PFSK-1 (cell line): Measurements from ENCODE around the gene USP35.

Experiments
- FOXP2 ChIP-seq: optimal IDR thresholded peaks from 2 replicates; pipeline ENCODE3; 2011; ENCODE audit warnings: borderline replicate concordance, control low read depth, inconsistent platforms; ENCODE audit not compliant: insufficient read depth; ENCODE audit errors: extremely low read length, extremely low read depth
- POLR2AphosphoS5 ChIP-seq: IDR thresholded peaks from 2 replicates; pipeline ENCODE4 v1.6.1; 2012; ENCODE audit warnings: low read depth, mild to moderate bottlenecking, control low read depth, low read length, moderate library complexity
- SIN3A ChIP-seq: IDR thresholded peaks from 2 replicates; pipeline ENCODE4 v1.6.1; 2012; ENCODE audit warnings: mild to moderate bottlenecking, low read length, moderate library complexity, borderline replicate concordance; ENCODE audit not compliant: insufficient read depth
- TAF1 ChIP-seq: IDR thresholded peaks from 2 replicates; pipeline ENCODE4 v1.6.1; 2012; ENCODE audit warnings: low read length, control low read depth, borderline replicate concordance; ENCODE audit not compliant: insufficient read depth
- TF ChIP-seq, protein P1 (sequence below), 2 experiments: IDR thresholded peaks; 2 replicates each; pipeline versions ENCODE4 v1.6.1 to v1.8.0; 2011 to 2012; ENCODE audit warnings: low read depth in 2 of 2, low read length in 2 of 2, control low read depth in 1 of 2, inconsistent platforms in 1 of 2, mild to moderate bottlenecking in 1 of 2, moderate library complexity in 1 of 2; ENCODE audit not compliant: insufficient read depth in 1 of 2

Gene USP35

DNA sequence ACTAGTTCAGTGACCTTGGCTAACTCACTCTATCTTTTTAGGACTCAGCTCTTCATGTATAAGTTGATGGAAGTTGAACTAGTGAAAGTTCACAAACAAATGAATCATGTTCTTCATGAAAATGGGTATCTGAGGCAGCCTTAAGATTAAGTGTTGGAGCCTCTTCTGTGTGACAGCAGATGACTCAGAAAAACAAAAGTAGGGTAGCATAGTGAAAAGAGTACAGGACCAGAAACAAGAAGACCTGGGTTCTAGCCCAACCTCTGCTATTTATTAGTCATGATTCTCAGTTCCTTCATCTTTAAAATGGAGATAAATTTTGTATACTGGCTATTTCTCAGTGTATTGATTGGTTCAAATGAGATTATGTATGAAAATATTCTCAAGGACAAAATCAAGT is 60.2 kb downstream of the USP35 start:
- TF ChIP-seq, protein P1, sequence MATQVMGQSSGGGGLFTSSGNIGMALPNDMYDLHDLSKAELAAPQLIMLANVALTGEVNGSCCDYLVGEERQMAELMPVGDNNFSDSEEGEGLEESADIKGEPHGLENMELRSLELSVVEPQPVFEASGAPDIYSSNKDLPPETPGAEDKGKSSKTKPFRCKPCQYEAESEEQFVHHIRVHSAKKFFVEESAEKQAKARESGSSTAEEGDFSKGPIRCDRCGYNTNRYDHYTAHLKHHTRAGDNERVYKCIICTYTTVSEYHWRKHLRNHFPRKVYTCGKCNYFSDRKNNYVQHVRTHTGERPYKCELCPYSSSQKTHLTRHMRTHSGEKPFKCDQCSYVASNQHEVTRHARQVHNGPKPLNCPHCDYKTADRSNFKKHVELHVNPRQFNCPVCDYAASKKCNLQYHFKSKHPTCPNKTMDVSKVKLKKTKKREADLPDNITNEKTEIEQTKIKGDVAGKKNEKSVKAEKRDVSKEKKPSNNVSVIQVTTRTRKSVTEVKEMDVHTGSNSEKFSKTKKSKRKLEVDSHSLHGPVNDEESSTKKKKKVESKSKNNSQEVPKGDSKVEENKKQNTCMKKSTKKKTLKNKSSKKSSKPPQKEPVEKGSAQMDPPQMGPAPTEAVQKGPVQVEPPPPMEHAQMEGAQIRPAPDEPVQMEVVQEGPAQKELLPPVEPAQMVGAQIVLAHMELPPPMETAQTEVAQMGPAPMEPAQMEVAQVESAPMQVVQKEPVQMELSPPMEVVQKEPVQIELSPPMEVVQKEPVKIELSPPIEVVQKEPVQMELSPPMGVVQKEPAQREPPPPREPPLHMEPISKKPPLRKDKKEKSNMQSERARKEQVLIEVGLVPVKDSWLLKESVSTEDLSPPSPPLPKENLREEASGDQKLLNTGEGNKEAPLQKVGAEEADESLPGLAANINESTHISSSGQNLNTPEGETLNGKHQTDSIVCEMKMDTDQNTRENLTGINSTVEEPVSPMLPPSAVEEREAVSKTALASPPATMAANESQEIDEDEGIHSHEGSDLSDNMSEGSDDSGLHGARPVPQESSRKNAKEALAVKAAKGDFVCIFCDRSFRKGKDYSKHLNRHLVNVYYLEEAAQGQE (IDR thresholded peaks at IDR 0.05; ENCODE audit: insufficient read depth in 1 of 2, low read depth in 2 of 2, low read length in 2 of 2) = no peak
- TF ChIP-seq POLR2AphosphoS5 (no peak), SIN3A (no peak), FOXP2 (no peak), TAF1 (no peak)

DNA sequence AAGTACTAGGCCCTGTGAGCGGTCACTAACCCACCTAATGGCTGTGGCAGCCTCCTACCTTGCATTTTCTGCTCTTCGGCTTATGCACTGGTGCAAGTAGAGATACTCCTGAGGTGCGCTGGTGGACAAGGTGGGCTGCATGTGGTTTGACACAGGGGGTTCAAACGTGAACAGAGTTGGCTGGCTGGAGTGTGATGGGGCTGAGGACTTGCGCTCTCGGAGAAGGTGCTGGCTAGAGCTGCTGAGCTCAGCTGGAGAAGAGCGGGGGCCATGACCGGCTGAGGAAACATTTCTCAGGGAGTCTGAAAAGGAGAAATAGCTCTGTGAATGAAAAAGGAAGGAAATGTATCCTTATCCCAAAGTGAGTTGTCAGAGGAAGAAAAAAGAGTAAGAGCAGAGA is 61.4 kb downstream of the USP35 start:
- no peak for TF ChIP-seq SIN3A
- TF ChIP-seq, protein P1 (IDR thresholded peaks at IDR 0.05; ENCODE audit: insufficient read depth in 1 of 2, low read depth in 2 of 2, low read length in 2 of 2) = no peak
- no peak for TF ChIP-seq TAF1
- no peak for TF ChIP-seq POLR2AphosphoS5
- TF ChIP-seq FOXP2 = no peak

DNA sequence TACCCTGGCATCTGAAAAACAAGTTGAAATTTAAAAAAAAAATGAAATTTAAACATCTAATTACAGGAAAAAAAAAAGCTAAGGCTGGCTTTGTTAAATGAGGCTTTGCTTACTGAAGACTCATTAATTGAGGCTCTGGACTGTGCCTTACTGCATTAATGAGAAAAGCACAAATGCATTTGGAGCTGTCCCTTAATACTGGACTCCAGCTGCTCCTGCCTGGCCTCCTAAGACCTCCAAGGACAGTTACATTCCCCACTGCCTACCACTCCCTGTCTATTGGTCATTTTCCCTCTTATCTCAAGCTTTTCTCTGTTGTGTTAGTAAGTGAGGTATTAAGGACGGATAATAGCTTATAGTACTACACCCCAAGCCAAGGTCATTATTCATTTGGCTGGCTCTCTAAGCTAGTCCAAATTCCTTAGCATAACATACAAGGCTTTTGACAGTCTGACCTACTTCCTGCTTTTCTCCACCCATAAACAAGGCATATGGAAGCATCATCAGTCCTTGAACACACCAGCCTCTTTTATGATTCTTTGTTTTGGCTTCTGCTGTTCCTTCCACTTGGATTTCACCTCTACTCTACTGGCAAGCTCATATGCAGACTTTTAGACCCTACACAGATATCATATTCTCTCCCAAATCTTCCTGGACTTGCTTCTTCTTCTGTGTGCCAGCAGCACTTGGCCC is 62.5 kb downstream of the USP35 start:
- no peak for TF ChIP-seq SIN3A
- no peak for TF ChIP-seq FOXP2
- no peak for TF ChIP-seq TAF1
- TF ChIP-seq POLR2AphosphoS5 = no peak
- TF ChIP-seq, protein P1 (IDR thresholded peaks at IDR 0.05; ENCODE audit: insufficient read depth in 1 of 2, low read depth in 2 of 2, low read length in 2 of 2) = 0 out of 4 replicates have a peak, but pooled peaks of 1 of the 2 experiments have one; percentile 10

DNA sequence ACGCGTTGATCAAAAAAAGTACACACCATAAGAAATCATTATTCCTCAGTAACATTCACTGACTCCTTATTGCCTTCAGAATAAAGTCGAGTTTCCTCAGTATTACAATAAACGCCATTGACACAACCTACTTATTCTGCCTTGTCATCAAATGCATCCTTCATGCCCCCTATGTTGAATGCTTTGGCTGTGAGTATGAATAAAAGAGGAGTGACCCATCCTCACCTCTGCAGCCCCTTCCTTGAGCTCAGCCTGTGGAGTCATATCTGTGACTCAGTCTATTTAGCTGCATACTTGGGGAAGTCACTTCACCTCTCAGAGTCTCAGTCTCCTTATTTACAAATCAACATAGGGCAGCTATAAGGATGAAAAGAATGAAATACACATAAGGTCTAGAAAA is 65.1 kb downstream of the USP35 start:
- TF ChIP-seq TAF1 = no peak

DNA sequence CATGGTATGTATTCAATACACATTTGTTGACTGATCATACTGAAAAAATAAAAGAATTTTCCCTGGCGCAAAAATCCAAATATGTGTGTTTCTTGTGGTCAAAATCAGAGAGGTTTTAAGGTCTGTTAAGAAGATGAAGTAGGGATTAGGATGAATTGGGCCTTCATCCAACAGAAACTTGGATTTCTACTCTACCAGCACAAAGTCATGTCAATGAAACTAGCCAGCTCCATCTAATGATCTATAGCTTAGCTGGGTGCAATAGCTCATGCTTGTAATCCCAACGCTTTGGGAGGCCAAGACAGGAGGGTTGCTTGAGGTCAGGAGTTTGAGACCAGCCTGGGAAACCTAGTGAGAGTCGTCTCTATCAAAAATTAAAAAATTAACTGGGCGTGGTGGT is 65.5 kb downstream of the USP35 start:
- TF ChIP-seq SIN3A (no peak), TAF1 (no peak)
- TF ChIP-seq, protein P1 (IDR thresholded peaks at IDR 0.05; ENCODE audit: insufficient read depth in 1 of 2, low read depth in 2 of 2, low read length in 2 of 2) = no peak
